ELF-1 (cell line): ENCODE results near the gene STXBP2.
A peak's percentile ranks its signal among the peaks of the same experiment; 100 is the strongest.

Source experiments
- DNase-seq: peaks from one replicate; pipeline ENCODE4 v3.0.0-alpha.2; 2016; ENCODE audit warnings: low read depth, low spot score

STXBP2 gene

DNA sequence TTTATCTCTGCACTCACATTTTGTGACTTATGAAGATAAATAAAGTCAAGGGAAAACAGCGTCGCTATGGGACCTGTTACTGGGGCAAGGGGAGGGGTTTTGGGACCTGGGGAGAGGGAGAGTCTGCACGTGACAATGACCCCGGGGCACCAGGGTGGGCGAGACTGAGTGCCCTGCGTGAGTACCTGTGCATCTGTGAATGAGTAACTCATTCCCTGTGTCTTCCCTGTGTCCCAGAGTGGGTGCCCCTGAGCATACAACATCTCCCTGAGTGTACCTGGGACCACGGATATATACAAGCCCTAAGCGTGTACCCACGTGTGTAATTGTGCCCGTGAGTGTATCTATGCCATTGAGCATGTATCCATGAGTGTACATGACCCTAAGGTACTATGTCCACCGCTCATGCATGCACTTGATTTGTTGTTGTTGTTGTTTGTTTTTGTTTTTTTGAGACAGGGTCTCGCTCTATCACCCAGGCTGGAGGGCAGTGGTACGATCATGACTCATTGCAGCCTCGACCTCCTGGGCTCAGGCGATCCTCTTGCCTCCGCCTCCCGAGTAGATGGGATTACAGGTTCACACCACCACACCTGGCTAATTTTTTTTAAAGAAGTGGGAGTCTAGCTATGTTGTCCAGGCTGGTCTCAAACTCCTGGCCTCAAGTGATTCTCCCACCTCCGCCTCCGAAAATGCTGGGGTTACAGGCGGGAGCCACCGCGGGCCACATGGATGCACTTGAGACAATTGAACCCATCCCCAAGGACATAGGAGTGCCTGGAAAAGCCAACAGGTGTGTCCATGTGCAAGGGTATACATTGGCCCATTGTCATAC lies 43.1 kb downstream of the STXBP2 start:
- DNase-seq: no peak

DNA sequence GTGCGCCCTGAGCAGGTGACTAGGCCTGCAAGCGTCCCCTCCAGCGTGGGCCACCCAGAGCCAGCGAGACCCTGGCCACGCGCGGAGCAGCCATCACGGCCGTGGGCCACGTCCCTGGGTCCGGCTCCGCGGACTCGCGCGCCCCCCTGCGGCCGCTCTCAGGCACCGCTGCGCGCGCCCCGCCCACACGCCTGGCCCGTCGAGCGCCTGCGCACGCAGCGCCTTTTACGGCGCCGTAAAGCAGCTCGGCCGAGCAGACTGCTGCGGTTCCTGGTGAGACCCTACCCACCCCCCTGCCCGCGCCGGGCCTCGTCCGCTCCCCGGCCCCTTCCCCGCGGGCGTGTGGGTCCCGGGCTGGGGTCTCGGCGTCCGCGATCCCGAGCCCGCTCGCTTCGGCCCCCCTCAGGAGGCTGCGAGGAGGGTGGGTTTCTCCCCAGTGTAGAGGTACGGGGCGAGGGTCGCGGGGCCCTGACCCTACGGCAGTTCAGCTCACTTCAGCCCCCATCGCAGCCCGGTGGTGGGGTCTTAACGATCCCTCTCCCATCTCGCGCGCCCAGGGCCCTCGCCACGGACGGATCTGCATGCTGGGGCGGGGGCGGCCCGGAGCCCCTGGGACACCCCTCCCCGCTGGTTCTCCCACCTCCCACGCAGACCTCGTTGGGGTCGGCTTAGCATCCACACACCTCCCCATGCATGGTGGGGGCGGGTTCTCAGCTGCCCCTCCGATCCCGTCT lies 43.9 kb downstream of the STXBP2 start, which contains the start of gene TRAPPC5:
Gene TRAPPC5, plus strand, starts transcription at position 228 of the 734 bp plus-strand sequence. CDS start 1,421 bp downstream, outside the sequence.
- peak; percentile 85 for DNase-seq

DNA sequence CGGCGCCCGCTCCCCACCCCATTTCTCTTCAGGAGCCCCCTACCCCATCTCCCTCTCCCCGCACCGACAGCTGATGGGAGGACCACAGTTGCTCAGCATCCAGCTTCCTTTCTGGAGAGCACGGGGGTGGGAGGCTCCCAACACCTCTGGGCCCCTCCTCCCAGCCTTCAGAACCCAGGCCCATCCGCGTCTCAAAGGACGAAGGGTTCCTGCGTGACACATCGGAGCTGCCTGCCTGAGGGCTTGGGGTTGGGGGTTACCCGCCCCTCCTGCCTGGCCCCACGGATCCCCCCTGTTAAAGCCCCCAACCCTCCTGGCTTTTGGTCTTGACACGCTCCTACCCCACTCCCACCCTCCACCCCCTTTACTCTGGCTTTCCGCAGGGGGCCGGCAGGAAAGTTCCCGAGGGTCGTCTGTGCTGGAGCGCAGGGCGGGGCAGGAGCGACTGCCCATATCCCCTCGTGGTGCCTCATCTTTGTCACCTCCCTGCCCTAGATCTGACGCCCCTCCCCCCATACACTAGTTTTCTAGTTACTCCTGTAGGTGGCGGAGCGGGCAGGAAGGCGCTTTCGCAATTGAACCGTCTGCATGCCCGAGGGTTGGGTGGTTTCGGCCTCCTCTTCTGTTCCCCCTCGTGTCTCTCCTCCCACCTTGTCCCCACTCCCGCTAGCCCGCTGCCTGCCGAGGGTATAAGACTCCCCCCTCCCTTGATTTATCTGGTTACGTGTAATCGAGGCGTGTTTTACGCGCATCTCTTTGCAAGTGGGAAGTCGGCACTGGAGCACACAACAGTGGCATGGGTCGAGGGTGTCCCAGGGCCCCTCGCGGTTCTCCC lies 44.6 kb downstream of the STXBP2 start:
- DNase-seq: peak; percentile 71

DNA sequence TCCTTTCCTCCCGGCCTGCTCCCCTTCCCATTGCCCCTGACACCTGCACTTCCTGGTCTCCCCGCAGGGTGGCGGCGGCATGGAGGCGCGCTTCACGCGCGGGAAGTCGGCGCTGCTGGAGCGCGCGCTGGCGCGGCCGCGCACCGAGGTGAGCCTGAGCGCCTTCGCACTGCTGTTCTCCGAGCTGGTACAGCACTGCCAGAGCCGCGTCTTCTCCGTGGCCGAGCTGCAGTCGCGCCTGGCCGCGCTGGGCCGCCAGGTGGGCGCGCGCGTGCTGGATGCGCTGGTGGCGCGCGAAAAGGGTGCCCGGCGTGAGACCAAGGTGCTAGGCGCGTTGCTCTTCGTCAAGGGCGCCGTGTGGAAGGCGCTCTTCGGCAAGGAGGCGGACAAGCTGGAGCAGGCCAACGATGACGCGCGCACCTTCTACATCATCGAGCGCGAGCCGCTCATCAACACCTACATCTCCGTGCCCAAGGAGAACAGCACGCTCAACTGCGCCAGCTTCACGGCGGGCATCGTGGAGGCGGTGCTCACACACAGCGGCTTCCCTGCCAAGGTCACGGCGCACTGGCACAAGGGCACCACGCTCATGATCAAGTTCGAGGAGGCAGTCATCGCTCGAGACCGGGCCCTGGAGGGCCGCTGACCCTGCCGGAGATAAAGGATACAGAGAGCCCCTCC lies 45.4 kb downstream of the STXBP2 start:
- no peak for DNase-seq

DNA sequence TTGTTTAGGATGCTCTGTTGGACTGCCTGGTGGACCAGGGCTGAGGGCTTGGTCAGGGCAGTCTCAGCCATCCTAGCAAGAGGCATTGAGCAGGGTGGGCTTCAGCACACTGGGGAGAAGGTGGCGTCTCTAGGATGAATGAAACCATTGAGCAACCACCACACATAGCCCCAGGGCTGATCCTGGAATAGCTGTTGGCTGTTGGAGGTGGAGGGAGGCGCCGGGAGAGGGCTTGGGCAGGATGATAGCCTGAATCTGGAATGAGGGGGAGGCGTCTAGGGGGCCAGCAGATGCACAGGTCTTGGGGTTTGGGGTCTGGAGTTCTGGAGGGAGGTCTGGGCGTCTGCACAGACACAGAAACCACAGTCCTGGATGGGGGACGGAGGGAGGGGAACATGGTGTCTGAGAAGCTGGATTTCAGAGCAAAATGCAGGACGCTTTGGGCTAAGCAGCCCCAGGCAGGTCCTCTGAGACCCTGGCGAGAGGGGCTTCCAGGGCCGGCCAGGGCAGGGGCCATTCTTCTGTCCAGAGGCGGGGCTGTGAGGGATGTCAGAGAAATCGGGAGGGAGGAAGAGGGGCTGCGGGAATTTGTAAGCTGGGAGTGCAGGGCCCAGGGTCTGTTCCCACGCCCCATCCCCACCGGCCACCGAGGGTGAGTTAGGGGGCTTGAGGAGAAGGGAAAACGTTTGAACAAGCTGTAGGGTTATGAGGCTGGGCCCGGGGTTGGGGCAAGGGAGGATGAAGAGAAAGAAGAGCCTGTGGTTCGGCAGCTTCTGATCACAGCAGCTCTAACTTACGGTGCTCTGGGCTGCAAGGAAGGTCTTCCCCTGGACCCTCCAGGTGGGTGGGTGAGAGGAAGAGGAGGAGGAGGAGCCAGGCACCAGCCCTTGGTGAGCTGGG lies 48.9 kb downstream of the STXBP2 start:
- peak; percentile 44 for DNase-seq

DNA sequence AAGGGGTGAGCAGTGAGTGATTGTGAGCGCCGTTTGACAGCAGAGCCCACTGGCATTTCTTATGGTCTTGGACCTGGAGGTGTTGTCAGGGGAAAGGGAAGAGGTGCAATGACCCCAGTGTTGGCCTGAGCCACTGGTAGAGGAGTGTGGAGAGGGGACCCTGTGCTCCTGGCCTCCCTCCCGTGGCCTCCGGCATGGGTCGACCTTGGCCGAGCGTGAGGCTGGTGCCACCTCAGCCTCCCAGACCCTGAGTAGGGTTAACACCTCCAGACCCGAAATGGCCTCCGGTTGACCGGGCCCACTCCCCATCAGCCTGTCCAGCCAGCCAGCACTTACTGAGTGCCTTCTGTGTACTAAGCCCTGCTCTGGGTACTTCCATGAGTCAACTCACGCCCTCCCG lies 50.3 kb downstream of the STXBP2 start:
- no peak for DNase-seq

DNA sequence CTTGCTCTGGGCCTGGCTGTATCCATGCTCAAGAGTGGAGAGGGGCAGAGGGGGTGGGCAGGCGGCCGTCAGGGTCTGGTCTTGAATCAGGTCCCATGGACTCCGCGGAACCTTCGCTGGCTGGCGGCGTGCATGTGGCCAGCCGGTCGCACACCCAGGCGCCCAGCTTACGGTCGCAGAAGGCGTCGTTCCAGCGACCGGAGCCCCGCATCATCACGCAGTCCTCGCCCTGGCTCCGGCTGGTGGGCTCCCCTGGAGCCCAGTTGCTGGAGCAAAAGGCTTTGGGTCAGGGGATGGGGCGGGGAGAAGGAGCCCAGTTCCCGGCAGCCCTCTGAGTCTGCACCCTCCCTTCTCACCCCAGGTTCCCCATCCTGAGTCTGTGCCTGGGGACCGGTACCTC lies 52.3 kb downstream of the STXBP2 start:
- DNase-seq: no peak

DNA sequence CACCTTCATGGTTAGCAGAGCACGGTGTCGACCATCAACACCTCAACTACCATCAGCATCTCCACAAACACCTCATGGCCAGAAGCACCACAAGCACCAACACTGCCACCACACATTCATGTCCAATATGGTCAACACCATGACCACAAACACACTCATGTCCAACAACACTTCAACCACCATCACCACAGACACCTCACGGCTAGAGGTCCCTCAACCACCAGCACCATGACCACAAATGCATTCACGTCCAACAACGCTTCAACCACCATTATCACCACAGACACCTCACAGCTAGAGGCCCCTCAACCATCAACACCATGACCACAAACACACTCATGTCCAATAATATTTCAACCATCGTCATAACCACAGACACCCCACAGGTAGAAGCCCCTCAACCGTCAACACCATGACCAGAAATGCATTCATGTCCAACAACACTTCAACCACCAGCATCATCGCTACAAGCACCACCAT lies 53.9 kb downstream of the STXBP2 start:
- no peak for DNase-seq

DNA sequence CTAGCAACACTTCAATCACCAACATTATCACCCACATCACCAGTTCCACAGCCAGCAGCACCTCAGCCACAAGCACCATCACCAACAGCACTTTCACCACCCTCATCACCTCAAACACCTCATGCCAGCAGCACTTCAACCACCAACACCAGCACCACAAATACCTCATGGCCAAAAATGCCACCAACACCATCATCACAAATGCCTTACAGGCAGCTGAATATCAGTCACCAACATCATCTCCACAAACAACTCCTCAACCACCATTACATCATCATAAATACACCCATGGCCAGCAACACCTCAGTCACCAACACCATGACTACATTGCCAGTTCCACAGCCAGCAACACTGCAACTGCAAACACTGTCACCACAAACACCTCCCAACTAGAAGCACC lies 54.6 kb downstream of the STXBP2 start:
- DNase-seq: no peak

DNA sequence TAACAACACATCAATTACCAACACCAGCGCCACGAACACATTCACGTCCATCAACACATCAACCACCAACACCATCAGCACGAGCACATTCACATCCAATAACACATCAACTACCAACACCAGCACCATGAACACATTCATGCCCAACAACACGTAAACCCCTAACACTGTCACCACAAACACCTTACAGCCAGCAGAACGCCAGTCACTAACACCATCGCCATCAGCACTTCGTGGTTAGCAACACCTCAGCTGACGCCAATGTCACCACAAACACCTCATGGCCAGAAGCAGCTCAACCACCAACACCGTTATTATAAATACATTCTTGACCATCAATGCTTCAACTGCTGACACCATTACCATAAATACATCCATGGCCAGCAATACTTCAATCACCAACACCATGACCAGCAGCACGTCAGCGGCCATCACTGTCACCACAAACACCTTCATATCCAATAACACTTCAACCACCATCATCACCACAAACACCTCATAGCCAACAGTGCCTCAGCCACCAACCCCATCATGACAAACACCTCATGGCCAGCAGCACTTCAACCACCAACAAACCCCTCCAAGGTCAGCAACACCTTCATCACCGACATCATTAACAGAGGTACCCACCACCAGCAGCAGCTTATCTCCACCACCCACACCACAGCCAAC lies 55.6 kb downstream of the STXBP2 start:
- DNase-seq: no peak

DNA sequence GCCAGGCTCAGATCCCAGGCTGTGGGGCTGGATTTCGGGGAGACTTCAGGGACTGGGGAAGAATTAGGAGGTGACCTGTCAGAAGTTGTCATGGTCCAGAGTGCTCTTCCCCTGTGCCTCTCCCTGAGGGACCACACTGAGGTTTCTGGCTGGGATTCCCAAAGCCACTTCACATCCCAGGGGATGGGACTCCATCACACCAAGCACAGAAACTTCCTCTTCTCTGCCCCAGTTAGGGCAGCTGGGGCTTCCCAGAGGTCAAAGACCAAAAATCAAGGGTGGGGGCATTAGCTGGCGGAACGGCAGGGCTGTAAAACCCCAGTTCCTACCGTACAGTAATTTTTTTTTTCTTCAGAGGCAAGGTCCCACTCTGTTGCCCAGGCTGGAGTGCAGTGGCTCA lies 57.6 kb downstream of the STXBP2 start:
- DNase-seq: no peak
